GM18858 (cell line): ENCODE results near the gene WNT5A.

Source experiments
- ATAC-seq: cut with Tn5 transposase; IDR thresholded peaks from one replicate; pipeline ENCODE4 v1.9.1; 2021; ENCODE audit not compliant: unreplicated experiment

The WNT5A gene

DNA sequence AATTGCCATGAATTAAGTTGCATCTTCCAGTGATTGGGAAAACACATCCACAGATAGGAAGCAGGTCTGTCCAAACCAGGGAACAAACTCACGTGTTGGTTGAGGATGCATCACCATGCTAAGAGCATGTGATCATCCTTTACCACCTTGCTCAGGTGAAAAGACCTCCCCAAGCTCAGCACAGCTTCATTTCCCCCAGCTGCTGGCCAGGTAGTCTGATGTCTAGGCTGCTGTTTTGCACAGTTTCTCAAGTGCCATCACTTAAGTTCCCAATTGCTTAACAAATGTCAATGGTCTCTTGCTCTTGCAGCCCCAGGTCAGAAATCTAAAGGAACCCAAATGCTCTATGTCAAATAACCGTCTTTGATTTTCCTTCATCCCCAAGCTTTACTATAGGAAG lies 34.2 kb downstream of the WNT5A start:
- ATAC-seq: no peak

DNA sequence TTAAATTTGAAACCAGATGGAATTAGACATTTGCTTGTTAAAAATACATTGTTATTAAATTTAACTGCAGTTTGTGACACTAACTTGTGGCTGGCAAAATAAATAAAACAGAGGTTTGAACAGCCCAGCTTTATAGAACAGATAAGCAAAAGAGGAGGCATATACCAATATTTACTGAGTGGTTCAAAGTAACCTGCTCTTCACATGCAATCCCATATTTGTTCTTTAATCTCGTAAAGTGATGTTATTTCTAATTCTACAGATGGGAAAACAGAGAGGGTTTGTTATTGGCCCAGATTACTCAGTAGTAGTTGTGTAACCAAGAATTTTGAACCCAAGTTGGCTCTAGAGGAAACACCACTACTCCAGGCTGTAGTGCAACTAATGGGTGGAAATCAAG lies 37.6 kb downstream of the WNT5A start:
- no peak for ATAC-seq

GRCh38 chr3:55446850-55447249 lies 40.3 kb downstream of the WNT5A start:
- ATAC-seq: no peak

DNA sequence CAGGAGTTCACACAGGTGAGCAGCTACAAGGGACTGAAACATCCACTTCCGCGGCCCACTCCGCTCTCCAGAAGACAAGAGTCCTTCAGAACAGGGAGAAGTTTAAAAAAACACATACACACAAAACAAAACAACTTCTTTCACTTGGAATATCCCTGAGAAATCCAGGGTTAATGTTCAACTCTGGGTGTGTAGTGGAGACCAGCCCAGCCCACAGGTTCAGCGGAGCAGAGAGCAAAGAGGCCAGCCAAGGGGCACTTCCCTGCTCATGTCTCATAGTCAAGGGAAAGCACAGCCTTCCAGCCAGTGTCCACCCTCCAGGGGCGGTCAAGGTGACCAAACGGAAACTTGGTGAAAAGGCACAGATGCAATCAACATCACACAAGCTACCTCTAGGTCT lies 41.6 kb downstream of the WNT5A start:
- no peak for ATAC-seq

- ATAC-seq: no peak
These were observed 43.8 kb downstream of the WNT5A start for GRCh38 chr3:55443346-55443745.

GRCh38 chr3:55442861-55443260 lies 44.2 kb downstream of the WNT5A start:
- ATAC-seq: no peak

DNA sequence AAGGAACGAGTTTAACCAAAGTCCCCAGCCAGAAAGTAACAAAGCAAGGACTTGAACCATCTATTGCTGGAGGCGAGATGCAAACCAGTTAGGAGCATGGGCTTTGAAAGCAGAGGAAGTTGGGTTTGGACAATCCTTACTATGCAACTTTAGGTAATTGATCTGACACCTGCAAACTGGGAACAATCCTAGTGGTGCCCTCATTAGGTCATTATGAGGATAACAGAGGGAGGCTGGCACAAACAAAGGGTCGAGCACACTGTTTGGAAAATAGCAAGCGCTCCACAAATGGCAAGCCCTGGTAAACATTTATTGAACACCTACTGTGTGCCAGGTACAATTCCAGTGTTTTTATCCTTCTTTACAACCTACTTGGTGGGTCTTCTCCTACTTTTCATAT lies 45.6 kb downstream of the WNT5A start:
- ATAC-seq: no peak

DNA sequence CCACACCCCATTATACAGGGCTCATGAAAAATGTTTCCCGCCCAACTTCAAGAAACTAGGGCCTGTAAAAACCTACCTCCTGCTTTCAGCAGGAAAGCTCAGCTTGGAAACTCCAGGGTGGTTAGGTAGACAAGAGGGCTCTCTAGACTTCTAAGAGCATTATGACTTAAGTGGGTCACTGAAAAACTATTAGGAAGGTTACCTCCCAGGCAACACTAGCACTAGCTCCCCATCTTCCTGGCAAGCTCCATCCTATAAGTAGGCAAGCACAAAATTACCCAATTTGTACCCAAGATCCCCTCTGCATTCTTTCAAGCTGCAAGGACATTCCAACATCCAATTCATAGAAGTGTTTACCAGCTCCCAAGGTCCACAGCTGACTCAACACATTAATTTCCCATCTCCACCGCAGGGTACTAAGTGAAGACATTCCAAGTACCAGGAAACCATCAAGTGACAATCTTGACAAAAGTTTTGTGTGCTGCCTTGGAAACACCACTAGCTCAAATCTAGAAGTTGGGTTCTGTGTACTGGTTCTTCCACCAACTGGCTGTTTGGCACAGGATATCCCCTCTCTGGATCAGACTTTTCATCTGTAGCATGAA lies 46.9 kb downstream of the WNT5A start:
- ATAC-seq: no peak

- ATAC-seq: no peak
These were observed 47.4 kb downstream of the WNT5A start for GRCh38 chr3:55439657-55440056.

GRCh38 chr3:55436644-55437043 lies 50.5 kb downstream of the WNT5A start:
- no peak for ATAC-seq

DNA sequence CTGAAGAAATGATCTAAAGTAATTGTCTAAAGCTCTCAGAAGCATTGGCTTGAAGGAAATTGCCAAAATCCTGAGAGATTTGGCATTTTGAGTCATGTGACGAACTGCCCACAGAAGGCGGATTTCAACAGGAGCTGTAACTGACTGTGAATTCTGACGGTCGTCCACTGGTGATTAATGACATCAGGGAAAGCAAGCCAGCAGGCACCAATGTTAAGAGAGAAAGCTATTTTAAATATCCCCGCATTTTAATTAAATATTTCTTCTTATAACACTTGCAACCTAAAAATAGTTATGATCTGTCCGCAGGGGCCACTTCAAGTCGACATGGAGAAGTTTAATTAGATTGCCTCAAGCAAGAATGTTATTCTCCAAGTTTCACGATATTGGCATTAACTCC lies 51.6 kb downstream of the WNT5A start:
- ATAC-seq: no peak

GRCh38 chr3:55434789-55435188 lies 52.3 kb downstream of the WNT5A start:
- ATAC-seq: no peak

DNA sequence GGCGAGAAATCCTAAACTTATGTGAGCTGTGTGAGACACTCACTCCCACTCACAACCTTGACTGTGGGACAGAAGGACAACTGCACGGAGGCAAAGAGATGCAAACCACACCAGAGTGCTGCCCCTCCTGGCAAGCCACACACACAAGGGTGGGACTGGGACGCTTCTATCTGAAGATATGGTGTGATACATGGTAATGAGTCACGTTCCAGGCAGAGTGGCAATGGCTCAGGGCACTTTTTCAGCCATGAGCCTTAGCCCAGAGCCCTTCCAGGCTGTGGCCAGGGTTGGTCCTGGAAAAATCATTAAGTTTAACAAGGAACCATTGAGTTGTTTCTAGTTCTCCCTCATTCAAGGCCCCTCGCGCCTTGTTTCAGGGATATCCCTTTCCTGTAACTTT lies 56.1 kb downstream of the WNT5A start:
- no peak for ATAC-seq

DNA sequence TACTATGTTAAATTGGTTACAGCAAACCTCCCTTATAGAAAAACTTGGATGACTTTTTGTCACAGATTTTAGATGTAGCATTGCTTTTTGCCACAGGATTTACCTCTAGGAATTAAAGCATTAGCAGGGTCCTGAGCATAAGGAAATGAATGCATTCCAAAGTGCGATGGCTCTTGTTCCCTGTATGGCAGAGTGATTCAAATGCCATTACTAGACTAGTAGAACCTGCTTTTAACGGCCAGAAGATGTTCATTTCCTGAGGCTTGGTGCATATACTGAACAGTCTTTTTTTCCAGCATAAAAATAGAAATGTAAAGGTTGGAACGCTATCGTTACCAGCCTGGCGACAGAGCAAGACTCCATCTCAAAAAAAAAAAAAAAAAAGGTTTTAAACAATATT lies 59.4 kb downstream of the WNT5A start:
- no peak for ATAC-seq

GRCh38 chr3:55426486-55426885 lies 60.6 kb downstream of the WNT5A start:
- no peak for ATAC-seq

DNA sequence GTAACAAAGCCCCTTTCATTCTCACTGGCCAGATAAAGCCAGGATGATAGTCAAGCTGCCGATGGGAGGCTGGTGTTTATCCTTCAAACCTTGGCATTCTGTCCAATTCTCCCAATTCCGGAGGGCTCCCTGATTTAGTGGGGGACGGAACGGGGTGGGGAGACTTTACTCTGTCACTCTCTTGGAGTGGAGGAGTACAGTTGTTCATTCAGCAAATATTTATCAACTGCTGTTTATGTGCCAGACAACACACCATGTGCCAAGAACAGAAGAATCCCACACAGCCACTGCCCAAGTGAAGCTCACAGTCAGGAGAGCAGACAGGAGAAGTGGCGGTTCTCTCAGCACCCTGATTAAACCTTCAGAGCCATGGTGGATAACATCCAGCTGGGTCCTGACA lies 63.3 kb downstream of the WNT5A start:
- no peak for ATAC-seq

DNA sequence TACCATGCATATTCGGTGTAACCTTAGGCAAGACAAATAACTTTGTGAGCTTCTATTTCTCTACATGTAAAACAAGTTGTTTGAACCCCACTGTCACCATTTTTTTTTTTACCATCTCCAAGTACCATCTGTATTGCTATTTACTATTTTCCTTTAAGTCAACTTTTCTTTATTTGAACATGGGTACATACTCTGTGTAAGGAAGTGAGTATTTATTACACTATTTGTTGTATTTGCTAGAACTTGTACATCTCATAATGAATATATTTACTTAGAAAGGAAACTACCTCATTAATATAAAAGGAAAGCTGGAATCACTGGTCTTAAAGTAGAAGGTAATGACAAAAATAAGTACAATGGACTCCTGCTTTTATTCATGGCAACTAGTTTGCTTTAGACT lies 69.9 kb downstream of the WNT5A start:
- ATAC-seq: no peak

- no peak for ATAC-seq
These were observed 70.7 kb downstream of the WNT5A start for GRCh38 chr3:55416331-55416821.
